ENCODE measurements around the gene RSAD2. TPM values are rescaled to one million over a fixed set of nuclear protein-coding genes. Genes with fewer than 3 reads are reported as not detected.

Gene RSAD2
- total RNA-seq, 1 donor = 1.3 TPM

- TF ChIP-seq CTCF (IDR thresholded peaks at IDR 0.05; ENCODE audit: insufficient read depth, low read depth, low read length) = no peak
- H3K4me3 ChIP-seq (ENCODE audit: low read depth, low read length) = no peak overlapping the region
These were observed 50.2 kb downstream of the RSAD2 start for GRCh38 chr2:6927753-6928152.

GRCh38 chr2:6928452-6928851 lies 50.9 kb downstream of the RSAD2 start:
- no peak for TF ChIP-seq CTCF (IDR thresholded peaks at IDR 0.05; ENCODE audit: insufficient read depth, low read depth, low read length)
- no peak overlapping the region for H3K4me3 ChIP-seq (ENCODE audit: low read depth, low read length)
- DNase-seq (ENCODE audit: low read depth) = no peak

More at GRCh38 chr2:6927753-6928152, 50.2 kb downstream of the RSAD2 start:
- DNase-seq (ENCODE audit: low read depth) = no peak

GRCh38 chr2:6929196-6929819 lies 51.7 kb downstream of the RSAD2 start:
- DNase-seq (ENCODE audit: low read depth) = no peak
- TF ChIP-seq CTCF (IDR thresholded peaks at IDR 0.05; ENCODE audit: insufficient read depth, low read depth, low read length) = no peak
- H3K4me3 ChIP-seq (ENCODE audit: low read depth, low read length) = no peak overlapping the region

- no peak for TF ChIP-seq CTCF (IDR thresholded peaks at IDR 0.05; ENCODE audit: insufficient read depth, low read depth, low read length)
- no peak for DNase-seq (ENCODE audit: low read depth)
- no peak overlapping the region for H3K4me3 ChIP-seq (ENCODE audit: low read depth, low read length)
These were observed 53.5 kb downstream of the RSAD2 start for GRCh38 chr2:6930923-6931647.

- no peak for TF ChIP-seq CTCF (IDR thresholded peaks at IDR 0.05; ENCODE audit: insufficient read depth, low read depth, low read length)
- DNase-seq (ENCODE audit: low read depth) = no peak
- no peak overlapping the region for H3K4me3 ChIP-seq (ENCODE audit: low read depth, low read length)
These were observed 54.2 kb downstream of the RSAD2 start for GRCh38 chr2:6931753-6932152.

GRCh38 chr2:6932206-6932605 lies 54.6 kb downstream of the RSAD2 start:
- DNase-seq (ENCODE audit: low read depth) = no peak
- no peak overlapping the region for H3K4me3 ChIP-seq (ENCODE audit: low read depth, low read length)
- TF ChIP-seq CTCF (IDR thresholded peaks at IDR 0.05; ENCODE audit: insufficient read depth, low read depth, low read length) = no peak
